HEK293 (cell line): ENCODE measurements around the gene TTC27.

Source experiments
- GLIS2 ChIP-seq: fragments of 450-650 bp; formaldehyde crosslinking; IDR thresholded peaks from 2 replicates; pipeline ENCODE4 v1.5.1; 2016; ENCODE audit warnings: missing biosample characterization, missing genetic modification characterization
- KLF9 ChIP-seq: fragments of 450-650 bp; formaldehyde crosslinking; IDR thresholded peaks from 2 replicates; pipeline ENCODE4 v1.5.1; 2016; ENCODE audit warnings: missing biosample characterization, missing genetic modification characterization, low read depth
- ZBTB1 ChIP-seq: fragments of 450-650 bp; formaldehyde crosslinking; IDR thresholded peaks from 2 replicates; pipeline ENCODE4 v1.5.1; 2016; ENCODE audit warnings: missing biosample characterization, missing genetic modification characterization
- ZIC2 ChIP-seq: fragments of 450-650 bp; formaldehyde crosslinking; IDR thresholded peaks from 2 replicates; pipeline ENCODE4 v1.5.1; 2016; ENCODE audit warnings: missing biosample characterization, missing genetic modification characterization

- TF ChIP-seq KLF9 (tag by site-specific recombination) (no peak), GLIS2 (no peak), ZBTB1 (tag by site-specific recombination) (no peak), ZIC2 (tag by site-specific recombination) (no peak)
These were observed 179.0 kb downstream of the TTC27 start for GRCh38 chr2:32806857-32807256.
